Measurements from ENCODE around the gene SPOCK3. TPM values are rescaled to one million over a fixed set of nuclear protein-coding genes. Genes with fewer than 3 reads are reported as not detected.

SPOCK3 gene
- total RNA-seq = 0.09 TPM in 1 of 2 replicates, not detected in the other

GRCh38 chr4:167234316-167234881 is at the start of gene SPOCK3:
Gene SPOCK3 (minus strand): TSS chr4:167234494.

